ENCODE results near the gene PCBD1. TPM values are rescaled to one million over a fixed set of nuclear protein-coding genes. Genes with fewer than 3 reads are reported as not detected.

Gene PCBD1
- total and polyA plus RNA-seq, 2 donors from 2014 or later, result 90.1 to 371 TPM

GRCh38 chr10:70928140-70928539 is 39.8 kb upstream of the PCBD1 start:
- peak in 1 of 5 donors; percentile 24 for DNase-seq
- no peaks in the 10 kb centered on the region for H3K27me3 ChIP-seq (ENCODE audit: control insufficient read depth, insufficient read depth, low read length)
- H3K9ac ChIP-seq (ENCODE audit: low read length in 3 of 3), result no peak overlapping the region
- H3K9me3 ChIP-seq (ENCODE audit: control insufficient read depth in 2 of 3, insufficient read depth in 1 of 3, low read length in 3 of 3), result no peaks in the 10 kb centered on the region
- no peak for TF ChIP-seq CTCF (IDR thresholded peaks at IDR 0.05; ENCODE audit: borderline replicate concordance, extremely low read depth, insufficient read depth)
- H3K27ac ChIP-seq (ENCODE audit: low read depth in 2 of 2, low read length in 2 of 2), result no peak overlapping the region
- FAIRE-seq, result no peak
- H3K4me1 ChIP-seq (ENCODE audit: control insufficient read depth in 2 of 3, insufficient read depth in 2 of 3, low read depth in 1 of 3, low read length in 3 of 3), result no peaks in the 10 kb centered on the region
- intact Hi-C loops (cut with DNase I), result loop anchor here (10.0 kb wide), 1 partner anchor 287 kb away; the partner anchor contains the start of gene UNC5B
- no peaks in the 10 kb centered on the region for H3K36me3 ChIP-seq (ENCODE audit: control insufficient read depth in 2 of 3, insufficient read depth in 3 of 3, low read length in 3 of 3)
- no peak overlapping the region for H3K4me3 ChIP-seq (ENCODE audit: low read length in 3 of 3)

DNA sequence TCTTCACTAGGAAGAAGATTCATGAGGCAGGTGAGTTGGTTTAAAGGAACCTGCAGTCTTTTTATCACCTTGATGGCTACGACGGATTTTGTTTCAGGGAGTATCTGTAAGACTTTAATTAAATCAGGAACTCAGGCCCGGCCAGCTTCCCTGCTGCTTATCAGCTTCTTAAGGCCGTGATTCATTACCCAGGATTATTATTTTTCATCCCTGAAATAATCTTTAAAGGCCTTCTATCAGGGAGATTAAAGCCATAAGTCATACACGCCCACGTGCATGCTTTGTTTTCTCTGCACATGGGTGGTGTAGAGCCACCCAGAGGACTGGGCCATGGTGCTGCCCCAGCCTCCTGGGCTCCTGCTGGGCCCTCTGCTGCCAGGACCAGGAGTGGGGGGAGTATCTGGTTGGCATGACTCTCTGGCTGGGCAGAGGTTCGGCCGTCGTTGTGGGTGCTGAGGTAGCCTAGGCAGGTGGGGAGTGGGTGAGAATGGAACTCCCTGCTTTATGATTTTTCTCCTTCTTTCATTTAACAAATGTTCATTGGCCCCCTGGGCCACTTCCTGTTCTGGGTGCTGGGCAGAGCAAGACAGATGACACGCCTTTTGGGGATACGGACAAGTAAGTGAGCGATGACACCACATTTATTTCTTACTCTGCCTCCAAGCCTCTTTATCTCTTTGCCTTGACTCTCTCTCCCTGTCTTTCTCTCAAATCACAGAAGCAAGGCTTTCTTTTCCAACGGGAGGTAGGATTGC is 39.0 kb upstream of the PCBD1 start:
- H3K9me3 ChIP-seq (ENCODE audit: control insufficient read depth in 2 of 3, insufficient read depth in 1 of 3, low read length in 3 of 3), result no peaks in the 10 kb centered on the region
- peak in 3 of 5 donors; percentile 40 to 90 (median 85) for DNase-seq
- H3K9ac ChIP-seq (ENCODE audit: low read length in 3 of 3), result no peak overlapping the region
- H3K4me3 ChIP-seq (ENCODE audit: low read length in 3 of 3), result no peak overlapping the region
- no peaks in the 10 kb centered on the region for H3K27me3 ChIP-seq (ENCODE audit: control insufficient read depth, insufficient read depth, low read length)
- no peak for TF ChIP-seq CTCF (IDR thresholded peaks at IDR 0.05; ENCODE audit: borderline replicate concordance, extremely low read depth, insufficient read depth)
- no peak for FAIRE-seq
- H3K36me3 ChIP-seq (ENCODE audit: control insufficient read depth in 2 of 3, insufficient read depth in 3 of 3, low read length in 3 of 3), result no peaks in the 10 kb centered on the region
- H3K4me1 ChIP-seq (ENCODE audit: control insufficient read depth in 2 of 3, insufficient read depth in 2 of 3, low read depth in 1 of 3, low read length in 3 of 3), result no peaks in the 10 kb centered on the region
- intact Hi-C loops (cut with DNase I), result loop anchor here (10.0 kb wide), 1 partner anchor 287 kb away; the partner anchor contains the start of gene UNC5B
- H3K27ac ChIP-seq (ENCODE audit: low read depth in 2 of 2, low read length in 2 of 2), result no peak overlapping the region

GRCh38 chr10:70926226-70927000 is 38.0 kb upstream of the PCBD1 start:
- Histone ChIP-seq H3K27me3 (ENCODE audit: control insufficient read depth, insufficient read depth, low read length) (no peaks in the 10 kb centered on the region), H3K9me3 (ENCODE audit: control insufficient read depth in 2 of 3, insufficient read depth in 1 of 3, low read length in 3 of 3) (no peaks in the 10 kb centered on the region), H3K4me1 (ENCODE audit: control insufficient read depth in 2 of 3, insufficient read depth in 2 of 3, low read depth in 1 of 3, low read length in 3 of 3) (no peaks in the 10 kb centered on the region), H3K27ac (ENCODE audit: low read depth in 2 of 2, low read length in 2 of 2) (no peak overlapping the region), H3K36me3 (ENCODE audit: control insufficient read depth in 2 of 3, insufficient read depth in 3 of 3, low read length in 3 of 3) (no peaks in the 10 kb centered on the region), H3K4me3 (ENCODE audit: low read length in 3 of 3) (no peak overlapping the region), H3K9ac (ENCODE audit: low read length in 3 of 3) (no peak overlapping the region)
- no peak for TF ChIP-seq CTCF (IDR thresholded peaks at IDR 0.05; ENCODE audit: borderline replicate concordance, extremely low read depth, insufficient read depth)
- no peak for FAIRE-seq
- no peak for DNase-seq
- intact Hi-C loops (cut with DNase I), result loop anchor here (10.0 kb wide), 1 partner anchor 288 kb away; the partner anchor contains the start of gene UNC5B
